HEK293 (cell line): ENCODE results near the gene ELF1.

Experiments
- ELK4 ChIP-seq: IDR thresholded peaks from 2 replicates; pipeline ENCODE4 v1.6.1; 2011; ENCODE audit warnings: mild to moderate bottlenecking, low read depth, low read length, borderline replicate concordance
- GLI4 ChIP-seq: fragments of 450-650 bp; formaldehyde crosslinking; IDR thresholded peaks from 2 replicates; pipeline ENCODE4 v1.5.1; 2016; ENCODE audit warnings: missing biosample characterization, missing genetic modification characterization
- GLIS1 ChIP-seq: fragments of 450-650 bp; formaldehyde crosslinking; IDR thresholded peaks from 2 replicates; pipeline ENCODE4 v1.5.1; 2016; ENCODE audit warnings: missing biosample characterization, missing genetic modification characterization
- KLF1 ChIP-seq: fragments of 450-650 bp; formaldehyde crosslinking; IDR thresholded peaks from 2 replicates; pipeline ENCODE4 v1.5.1; 2016; ENCODE audit warnings: missing biosample characterization, missing genetic modification characterization
- KLF7 ChIP-seq: fragments of 450-650 bp; formaldehyde crosslinking; IDR thresholded peaks from 2 replicates; pipeline ENCODE4 v1.5.1; 2016; ENCODE audit warnings: missing biosample characterization, missing genetic modification characterization, borderline replicate concordance
- SCRT1 ChIP-seq: fragments of 450-650 bp; formaldehyde crosslinking; IDR thresholded peaks from 2 replicates; pipeline ENCODE4 v1.5.1; 2016; ENCODE audit warnings: missing biosample characterization, missing genetic modification characterization, borderline replicate concordance
- SETDB1 ChIP-seq: IDR thresholded peaks from one replicate; pipeline ENCODE4 v1.6.1; 2017; ENCODE audit warnings: mild to moderate bottlenecking, low read length, moderate library complexity, mixed read lengths; ENCODE audit not compliant: insufficient read length
- ZBTB17 ChIP-seq: fragments of 450-650 bp; formaldehyde crosslinking; IDR thresholded peaks from 2 replicates; pipeline ENCODE4 v1.5.1; 2016; ENCODE audit warnings: missing biosample characterization, missing genetic modification characterization
- ZBTB44 ChIP-seq: fragments of 450-650 bp; IDR thresholded peaks from 2 replicates; pipeline ENCODE4 v1.5.1; 2018; ENCODE audit warnings: missing biosample characterization, mild to moderate bottlenecking, missing genetic modification characterization
- ZBTB48 ChIP-seq: fragments of 450-650 bp; formaldehyde crosslinking; IDR thresholded peaks from 2 replicates; pipeline ENCODE4 v1.5.1; 2016; ENCODE audit warnings: missing biosample characterization, missing genetic modification characterization
- ZBTB8A ChIP-seq: fragments of 450-650 bp; formaldehyde crosslinking; IDR thresholded peaks from 2 replicates; pipeline ENCODE4 v1.5.1; 2016; ENCODE audit warnings: missing biosample characterization, missing genetic modification characterization
- ZFHX2 ChIP-seq: fragments of 450-650 bp; formaldehyde crosslinking; conservative IDR thresholded peaks from 2 replicates; pipeline ENCODE4 v1.5.1; 2016; ENCODE audit warnings: missing biosample characterization, missing genetic modification characterization
- ZNF133 ChIP-seq: fragments of 450-650 bp; formaldehyde crosslinking; IDR thresholded peaks from 2 replicates; pipeline ENCODE4 v1.5.1; 2016; ENCODE audit warnings: missing biosample characterization, missing genetic modification characterization
- ZNF266 ChIP-seq: fragments of 450-650 bp; formaldehyde crosslinking; IDR thresholded peaks from 2 replicates; pipeline ENCODE4 v1.5.1; 2016; ENCODE audit warnings: missing biosample characterization, missing genetic modification characterization, low read depth
- ZNF501 ChIP-seq: fragments of 450-650 bp; formaldehyde crosslinking; IDR thresholded peaks from 2 replicates; pipeline ENCODE4 v1.5.1; 2016; ENCODE audit warnings: missing biosample characterization, missing genetic modification characterization
- ZNF529 ChIP-seq: fragments of 450-650 bp; formaldehyde crosslinking; IDR thresholded peaks from 2 replicates; pipeline ENCODE4 v1.5.1; 2017; ENCODE audit warnings: missing genetic modification characterization, missing biosample characterization; ENCODE audit not compliant: insufficient replicate concordance
- ZNF544 ChIP-seq: fragments of 450-650 bp; formaldehyde crosslinking; IDR thresholded peaks from 2 replicates; pipeline ENCODE4 v1.5.0; 2017; ENCODE audit warnings: missing biosample characterization, missing genetic modification characterization
- ZNF555 ChIP-seq: fragments of 450-650 bp; formaldehyde crosslinking; conservative IDR thresholded peaks from 2 replicates; pipeline ENCODE4 v1.5.1; 2017; ENCODE audit warnings: missing biosample characterization, mild to moderate bottlenecking, missing genetic modification characterization, inconsistent platforms
- ZNF571 ChIP-seq: fragments of 450-650 bp; formaldehyde crosslinking; IDR thresholded peaks from 2 replicates; pipeline ENCODE4 v1.5.0; 2017; ENCODE audit warnings: missing biosample characterization, missing genetic modification characterization
- ZNF585B ChIP-seq: fragments of 450-650 bp; formaldehyde crosslinking; IDR thresholded peaks from 2 replicates; pipeline ENCODE4 v1.5.1; 2016; ENCODE audit warnings: missing biosample characterization, missing genetic modification characterization
- ZNF600 ChIP-seq: fragments of 450-650 bp; formaldehyde crosslinking; IDR thresholded peaks from 2 replicates; pipeline ENCODE4 v1.5.1; 2016; ENCODE audit warnings: missing biosample characterization, missing genetic modification characterization
- ZNF610 ChIP-seq: fragments of 450-650 bp; formaldehyde crosslinking; IDR thresholded peaks from 2 replicates; pipeline ENCODE4 v1.5.1; 2016; ENCODE audit warnings: missing biosample characterization, missing genetic modification characterization, borderline replicate concordance
- ZNF639 ChIP-seq: fragments of 450-650 bp; formaldehyde crosslinking; IDR thresholded peaks from 2 replicates; pipeline ENCODE4 v1.5.1; 2016; ENCODE audit warnings: missing biosample characterization, missing genetic modification characterization
- ZNF645 ChIP-seq: fragments of 450-650 bp; formaldehyde crosslinking; IDR thresholded peaks from 2 replicates; pipeline ENCODE4; 2016; ENCODE audit warnings: missing biosample characterization, missing genetic modification characterization
- ZNF768 ChIP-seq: fragments of 450-650 bp; formaldehyde crosslinking; IDR thresholded peaks from 2 replicates; pipeline ENCODE4 v1.5.1; 2018; ENCODE audit warnings: missing biosample characterization, mild to moderate bottlenecking, missing genetic modification characterization
- ZNF791 ChIP-seq: fragments of 450-650 bp; formaldehyde crosslinking; IDR thresholded peaks from 2 replicates; pipeline ENCODE4 v1.5.1; 2016; ENCODE audit warnings: missing biosample characterization, missing genetic modification characterization
- ZSCAN16 ChIP-seq: fragments of 450-650 bp; formaldehyde crosslinking; IDR thresholded peaks from 2 replicates; pipeline ENCODE4 v1.5.1; 2016; ENCODE audit warnings: missing biosample characterization, missing genetic modification characterization
- TF ChIP-seq, protein P1 (sequence below): fragments of 450-650 bp; formaldehyde crosslinking; IDR thresholded peaks from 2 replicates; pipeline ENCODE4 v1.5.1; 2017; ENCODE audit warnings: missing biosample characterization, missing genetic modification characterization
- TF ChIP-seq, protein P2 (sequence below): fragments of 450-650 bp; formaldehyde crosslinking; IDR thresholded peaks from 2 replicates; pipeline ENCODE4 v1.5.1; 2016; ENCODE audit warnings: missing biosample characterization, missing genetic modification characterization, borderline replicate concordance

Gene ELF1

GRCh38 chr13:41061075-41061913 is 42.2 kb upstream of the ELF1 start, which contains the start of gene WBP4 (continued):
- TF ChIP-seq ZBTB48 (tag by site-specific recombination), result peak; percentile 72; the same call in 1 of the 2 replicates
- 0 out of 2 replicates have a peak, but pooled peaks have one; percentile 17 for TF ChIP-seq ZNF645 (tag by site-specific recombination)
- TF ChIP-seq, protein P1, sequence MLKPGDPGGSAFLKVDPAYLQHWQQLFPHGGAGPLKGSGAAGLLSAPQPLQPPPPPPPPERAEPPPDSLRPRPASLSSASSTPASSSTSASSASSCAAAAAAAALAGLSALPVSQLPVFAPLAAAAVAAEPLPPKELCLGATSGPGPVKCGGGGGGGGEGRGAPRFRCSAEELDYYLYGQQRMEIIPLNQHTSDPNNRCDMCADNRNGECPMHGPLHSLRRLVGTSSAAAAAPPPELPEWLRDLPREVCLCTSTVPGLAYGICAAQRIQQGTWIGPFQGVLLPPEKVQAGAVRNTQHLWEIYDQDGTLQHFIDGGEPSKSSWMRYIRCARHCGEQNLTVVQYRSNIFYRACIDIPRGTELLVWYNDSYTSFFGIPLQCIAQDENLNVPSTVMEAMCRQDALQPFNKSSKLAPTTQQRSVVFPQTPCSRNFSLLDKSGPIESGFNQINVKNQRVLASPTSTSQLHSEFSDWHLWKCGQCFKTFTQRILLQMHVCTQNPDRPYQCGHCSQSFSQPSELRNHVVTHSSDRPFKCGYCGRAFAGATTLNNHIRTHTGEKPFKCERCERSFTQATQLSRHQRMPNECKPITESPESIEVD (tag by site-specific recombination), result peak; percentile 43; the same call in 1 of the 2 replicates
- TF ChIP-seq ZNF133 (tag by site-specific recombination), result no peak
- TF ChIP-seq, protein P2, sequence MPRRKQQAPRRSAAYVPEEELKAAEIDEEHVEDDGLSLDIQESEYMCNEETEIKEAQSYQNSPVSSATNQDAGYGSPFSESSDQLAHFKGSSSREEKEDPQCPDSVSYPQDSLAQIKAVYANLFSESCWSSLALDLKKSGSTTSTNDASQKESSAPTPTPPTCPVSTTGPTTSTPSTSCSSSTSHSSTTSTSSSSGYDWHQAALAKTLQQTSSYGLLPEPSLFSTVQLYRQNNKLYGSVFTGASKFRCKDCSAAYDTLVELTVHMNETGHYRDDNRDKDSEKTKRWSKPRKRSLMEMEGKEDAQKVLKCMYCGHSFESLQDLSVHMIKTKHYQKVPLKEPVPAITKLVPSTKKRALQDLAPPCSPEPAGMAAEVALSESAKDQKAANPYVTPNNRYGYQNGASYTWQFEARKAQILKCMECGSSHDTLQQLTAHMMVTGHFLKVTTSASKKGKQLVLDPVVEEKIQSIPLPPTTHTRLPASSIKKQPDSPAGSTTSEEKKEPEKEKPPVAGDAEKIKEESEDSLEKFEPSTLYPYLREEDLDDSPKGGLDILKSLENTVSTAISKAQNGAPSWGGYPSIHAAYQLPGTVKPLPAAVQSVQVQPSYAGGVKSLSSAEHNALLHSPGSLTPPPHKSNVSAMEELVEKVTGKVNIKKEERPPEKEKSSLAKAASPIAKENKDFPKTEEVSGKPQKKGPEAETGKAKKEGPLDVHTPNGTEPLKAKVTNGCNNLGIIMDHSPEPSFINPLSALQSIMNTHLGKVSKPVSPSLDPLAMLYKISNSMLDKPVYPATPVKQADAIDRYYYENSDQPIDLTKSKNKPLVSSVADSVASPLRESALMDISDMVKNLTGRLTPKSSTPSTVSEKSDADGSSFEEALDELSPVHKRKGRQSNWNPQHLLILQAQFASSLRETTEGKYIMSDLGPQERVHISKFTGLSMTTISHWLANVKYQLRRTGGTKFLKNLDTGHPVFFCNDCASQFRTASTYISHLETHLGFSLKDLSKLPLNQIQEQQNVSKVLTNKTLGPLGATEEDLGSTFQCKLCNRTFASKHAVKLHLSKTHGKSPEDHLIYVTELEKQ (tag by site-specific recombination), result peak; percentile 62
- TF ChIP-seq ZNF544 (tag by site-specific recombination), result no peak
- TF ChIP-seq KLF7 (tag by site-specific recombination), result peak; percentile 82
- TF ChIP-seq ZNF610 (tag by site-specific recombination), result peak; percentile 91
- TF ChIP-seq SETDB1, result no peak
- no peak for TF ChIP-seq ZNF529
- peak; percentile 72 for TF ChIP-seq ZFHX2
- TF ChIP-seq ZNF501, result peak; percentile 95
- peak; percentile 97 for TF ChIP-seq ZBTB8A (tag by site-specific recombination)
- peak; percentile 91 for TF ChIP-seq ZBTB17 (tag by site-specific recombination)
- peak; percentile 85 for TF ChIP-seq ZNF639 (tag by site-specific recombination)
- peak; percentile 98 for TF ChIP-seq ZNF600 (tag by site-specific recombination)
- TF ChIP-seq ZNF585B (tag by site-specific recombination), result no peak
- TF ChIP-seq ZBTB44 (tag by site-specific recombination), result no peak
- peak; percentile 77 for TF ChIP-seq KLF1 (tag by site-specific recombination)
- no peak for TF ChIP-seq ZNF791 (tag by site-specific recombination)
- no peak for TF ChIP-seq SCRT1
- TF ChIP-seq ZSCAN16 (tag by site-specific recombination), result no peak
- TF ChIP-seq ZNF768 (tag by site-specific recombination), result no peak; the same call in 1 of the 2 replicates
- TF ChIP-seq ZNF571, result no peak
- TF ChIP-seq GLI4 (tag by site-specific recombination), result 0 out of 2 replicates have a peak, but pooled peaks have one; percentile 33
- peak; percentile 58 for TF ChIP-seq GLIS1 (tag by site-specific recombination)
- TF ChIP-seq ZNF555 (tag by site-specific recombination), result no peak
- TF ChIP-seq ELK4, result no peak
- no peak for TF ChIP-seq ZNF266 (tag by site-specific recombination)
